RWPE2 (cell line): Measurements from ENCODE around the gene E2F3.

ENCODE experiments used
- ATAC-seq: fragments of 200-7000 bp; cut with Tn5 transposase; 3 replicates; pipeline ENCODE4 v1.9.1; 2021; ENCODE audit warnings: low read depth
- DNase-seq: peaks from one replicate; pipeline ENCODE4 v3.0.0-alpha.2; 2020; ENCODE audit warnings: low spot score
- H3K27ac ChIP-seq: fragments of 450-650 bp; 2 replicates; pipeline ENCODE4 v1.5.1; 2017; ENCODE audit warnings: mild to moderate bottlenecking; ENCODE audit not compliant: poor library complexity, severe bottlenecking
- H3K27me3 ChIP-seq: fragments of 250-450 bp; sonication (Bioruptor Pico); 2 replicates; pipeline ENCODE4 v1.5.1; 2021; ENCODE audit warnings: mild to moderate bottlenecking, moderate library complexity; ENCODE audit not compliant: insufficient read depth, poor library complexity, severe bottlenecking
- H3K36me3 ChIP-seq: fragments of 250-450 bp; sonication (Bioruptor Pico); 2 replicates; pipeline ENCODE4 v1.5.1; 2020; ENCODE audit warnings: low read depth, mild to moderate bottlenecking, moderate library complexity
- H3K4me1 ChIP-seq: fragments of 250-450 bp; sonication (Bioruptor Pico); 2 replicates; pipeline ENCODE4 v1.5.1; 2021; ENCODE audit warnings: mild to moderate bottlenecking, moderate library complexity; ENCODE audit not compliant: insufficient read depth, poor library complexity, severe bottlenecking
- H3K4me3 ChIP-seq: fragments of 250-450 bp; sonication (Bioruptor Pico); 2 replicates; pipeline ENCODE4 v1.5.1; 2021; ENCODE audit warnings: mild to moderate bottlenecking, moderate library complexity; ENCODE audit not compliant: severe bottlenecking
- H3K9me3 ChIP-seq: fragments of 250-450 bp; sonication (Bioruptor Pico); 2 replicates; pipeline ENCODE4 v1.5.1; 2021; ENCODE audit warnings: mild to moderate bottlenecking, moderate library complexity; ENCODE audit not compliant: severe bottlenecking
- TF ChIP-seq, protein P1 (sequence below): fragments of 450-650 bp; IDR thresholded peaks from one replicate; pipeline ENCODE4 v1.5.1; 2017; ENCODE audit warnings: mild to moderate bottlenecking, moderate library complexity; ENCODE audit not compliant: poor library complexity, severe bottlenecking

Gene E2F3

DNA sequence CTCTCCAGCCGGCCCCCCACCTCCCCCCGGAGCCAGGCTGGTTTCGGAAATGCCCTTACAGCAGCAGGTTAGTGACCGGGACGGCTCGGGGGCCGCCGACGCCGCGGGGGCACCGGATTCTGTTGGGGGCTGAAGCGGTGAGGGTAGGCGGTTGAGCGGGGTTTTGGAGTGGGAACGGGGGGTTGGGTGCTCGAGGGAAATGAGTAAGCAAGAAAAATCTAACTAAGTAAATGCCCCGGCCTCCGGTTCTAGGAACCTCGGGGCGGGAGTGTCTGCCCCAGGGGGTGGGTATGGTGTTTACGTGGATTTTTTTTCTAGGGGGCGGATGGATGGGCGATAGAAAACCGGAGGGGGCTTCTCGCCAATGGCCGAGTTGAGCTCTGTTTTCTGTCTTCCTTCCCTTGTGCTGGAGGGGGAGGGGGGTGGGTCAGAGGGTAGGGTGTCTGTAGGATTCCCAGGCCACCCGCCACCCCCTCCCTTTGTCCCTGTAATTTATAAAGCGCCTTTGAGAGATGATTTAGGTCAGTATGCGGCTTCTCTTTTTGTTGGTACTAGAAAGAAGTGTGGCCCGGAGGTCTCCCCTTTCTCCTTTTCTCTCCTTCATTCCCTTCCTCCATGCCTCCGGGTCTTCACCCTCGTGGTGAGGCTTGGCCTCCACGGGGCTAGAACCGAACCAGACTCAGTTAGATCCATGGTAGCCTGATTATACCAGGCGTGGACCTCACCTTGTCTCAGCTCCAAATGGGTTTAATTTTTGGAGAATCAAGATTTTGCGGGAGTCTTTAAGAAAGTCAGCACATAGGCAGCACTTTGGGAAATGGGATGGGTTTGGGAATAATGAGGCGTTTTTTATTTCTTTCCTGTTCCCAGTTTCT, 2.3 kb downstream of the E2F3 start:
- H3K9me3 ChIP-seq, result no peaks in the 10 kb centered on the region
- no peak for DNase-seq
- H3K4me1 ChIP-seq, result peaks cover 6% of the 10 kb centered on the region
- H3K27ac ChIP-seq, result peak overlapping the region; percentile 95
- no peaks in the 10 kb centered on the region for H3K27me3 ChIP-seq
- TF ChIP-seq, protein P1, sequence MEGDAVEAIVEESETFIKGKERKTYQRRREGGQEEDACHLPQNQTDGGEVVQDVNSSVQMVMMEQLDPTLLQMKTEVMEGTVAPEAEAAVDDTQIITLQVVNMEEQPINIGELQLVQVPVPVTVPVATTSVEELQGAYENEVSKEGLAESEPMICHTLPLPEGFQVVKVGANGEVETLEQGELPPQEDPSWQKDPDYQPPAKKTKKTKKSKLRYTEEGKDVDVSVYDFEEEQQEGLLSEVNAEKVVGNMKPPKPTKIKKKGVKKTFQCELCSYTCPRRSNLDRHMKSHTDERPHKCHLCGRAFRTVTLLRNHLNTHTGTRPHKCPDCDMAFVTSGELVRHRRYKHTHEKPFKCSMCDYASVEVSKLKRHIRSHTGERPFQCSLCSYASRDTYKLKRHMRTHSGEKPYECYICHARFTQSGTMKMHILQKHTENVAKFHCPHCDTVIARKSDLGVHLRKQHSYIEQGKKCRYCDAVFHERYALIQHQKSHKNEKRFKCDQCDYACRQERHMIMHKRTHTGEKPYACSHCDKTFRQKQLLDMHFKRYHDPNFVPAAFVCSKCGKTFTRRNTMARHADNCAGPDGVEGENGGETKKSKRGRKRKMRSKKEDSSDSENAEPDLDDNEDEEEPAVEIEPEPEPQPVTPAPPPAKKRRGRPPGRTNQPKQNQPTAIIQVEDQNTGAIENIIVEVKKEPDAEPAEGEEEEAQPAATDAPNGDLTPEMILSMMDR, result no peak
- H3K4me3 ChIP-seq, result peak overlapping the region; percentile 81
- H3K36me3 ChIP-seq, result peaks cover 29% of the 10 kb centered on the region
- ATAC-seq, result peak; percentile 1; the same call in 1 of the 3 replicates

DNA sequence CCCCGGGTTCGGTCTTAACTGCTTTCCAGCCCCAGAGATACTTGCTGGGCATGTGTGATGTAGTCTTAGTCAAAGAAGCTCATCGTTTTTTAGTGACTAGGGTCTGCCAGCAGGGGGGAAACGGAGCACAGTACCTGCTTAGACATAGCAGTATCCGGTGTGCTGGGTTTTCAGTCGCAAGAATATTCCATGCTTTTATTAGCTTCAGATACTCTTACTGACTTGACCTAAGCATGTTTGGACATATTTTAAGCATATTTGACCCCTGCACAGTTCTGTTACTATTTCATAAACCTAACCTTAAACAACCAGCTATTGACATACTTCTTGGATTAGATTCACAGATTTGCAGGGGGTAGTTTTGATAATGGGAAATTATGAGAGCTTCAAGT, 3.0 kb downstream of the E2F3 start:
- Histone ChIP-seq H3K27me3 (no peaks in the 10 kb centered on the region), H3K4me3 (peak overlapping the region; percentile 81), H3K27ac (peak overlapping the region; percentile 95), H3K36me3 (peaks cover 29% of the 10 kb centered on the region), H3K9me3 (no peaks in the 10 kb centered on the region), H3K4me1 (peaks cover 6% of the 10 kb centered on the region)
- ATAC-seq, result peak; percentile 22; the same call in 2 of the 3 replicates
- DNase-seq, result no peak
- TF ChIP-seq, protein P1, result peak; percentile 61

DNA sequence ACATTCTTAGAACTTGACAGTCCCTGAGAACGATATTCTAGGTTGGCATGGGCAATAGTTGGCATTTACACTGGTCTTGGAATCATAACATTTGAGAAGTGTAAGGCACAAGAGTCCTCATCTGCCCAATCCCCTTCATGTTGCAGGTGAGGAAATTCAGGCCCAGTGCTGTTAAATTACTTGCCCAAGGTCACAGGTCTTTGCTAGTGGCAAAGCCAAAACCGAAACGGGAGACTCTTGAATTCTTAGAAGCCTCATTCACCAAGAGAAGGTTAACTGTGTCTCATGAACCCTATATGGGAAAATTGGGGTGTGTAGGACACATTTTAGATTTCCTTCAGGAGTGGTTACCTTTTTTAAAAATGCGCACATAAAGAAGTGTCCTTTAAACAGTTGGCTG, 7.2 kb downstream of the E2F3 start:
- no peak for ATAC-seq
- TF ChIP-seq, protein P1, result no peak

DNA sequence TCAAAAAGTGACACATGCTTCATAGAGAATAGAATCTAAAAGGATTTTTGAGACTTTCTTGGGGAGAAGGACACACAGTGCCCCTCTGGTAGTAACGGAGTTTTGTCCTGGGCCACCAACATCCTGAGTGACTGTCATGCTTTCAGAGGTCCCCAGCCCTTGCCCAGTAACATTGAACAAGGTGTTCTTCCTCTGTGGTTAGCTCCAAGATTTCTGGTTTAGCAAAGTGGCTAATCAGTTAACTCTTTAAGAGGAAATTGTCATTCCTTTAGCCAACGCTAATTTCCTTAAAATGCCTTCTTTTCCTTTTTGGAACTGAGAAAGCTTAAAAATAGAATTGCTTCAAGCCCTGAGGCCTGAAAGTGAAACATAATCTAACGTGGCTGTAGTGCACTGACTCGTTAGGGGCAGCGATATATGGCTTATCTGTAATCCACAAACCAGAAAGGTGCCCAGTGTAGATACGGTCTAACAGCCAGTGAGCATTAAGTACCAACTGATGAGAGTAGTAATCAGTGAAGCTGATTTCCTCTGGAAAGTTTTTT, 7.8 kb downstream of the E2F3 start:
- Histone ChIP-seq H3K9me3 (no peaks in the 10 kb centered on the region), H3K4me3 (no peak overlapping the region), H3K27me3 (no peaks in the 10 kb centered on the region), H3K36me3 (peaks cover 54% of the 10 kb centered on the region), H3K4me1 (no peaks in the 10 kb centered on the region), H3K27ac (no peak overlapping the region)
- DNase-seq (no peak), ATAC-seq (no peak)
- TF ChIP-seq, protein P1, result no peak

More for the DNA sequence above, 7.2 kb downstream of the E2F3 start:
- Histone ChIP-seq H3K9me3 (no peaks in the 10 kb centered on the region), H3K27me3 (no peaks in the 10 kb centered on the region), H3K27ac (no peak overlapping the region), H3K4me1 (no peaks in the 10 kb centered on the region), H3K4me3 (no peak overlapping the region), H3K36me3 (peaks cover 51% of the 10 kb centered on the region)
- DNase-seq, result no peak

DNA sequence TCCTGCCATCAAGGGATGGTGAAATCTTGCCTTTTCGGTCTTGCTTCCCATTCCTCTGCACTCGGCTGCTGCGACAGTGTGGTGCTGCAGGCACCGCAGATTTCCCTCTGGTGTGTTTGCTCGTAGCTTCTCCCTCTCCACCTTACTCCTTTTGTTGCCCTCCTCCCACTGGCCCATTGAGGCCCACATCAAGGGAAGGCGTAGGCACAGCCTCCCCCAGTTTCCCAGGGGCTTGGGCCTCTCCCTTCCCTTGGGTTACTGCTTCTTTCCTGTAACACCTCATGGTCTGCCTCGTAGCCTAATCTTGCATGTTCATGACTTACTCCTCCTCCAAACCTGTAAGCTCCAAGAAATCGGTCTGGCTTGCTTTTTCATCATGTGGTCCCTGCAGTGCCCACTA, 9.9 kb downstream of the E2F3 start:
- DNase-seq, result no peak
- no peaks in the 10 kb centered on the region for H3K4me1 ChIP-seq
- TF ChIP-seq, protein P1, result no peak
- peaks cover 50% of the 10 kb centered on the region for H3K36me3 ChIP-seq
- no peaks in the 10 kb centered on the region for H3K27me3 ChIP-seq
- H3K9me3 ChIP-seq, result no peaks in the 10 kb centered on the region
- no peak for ATAC-seq
- H3K4me3 ChIP-seq, result no peak overlapping the region
- H3K27ac ChIP-seq, result no peak overlapping the region
